Heart right ventricle (tissue), 16 donors: ENCODE measurements around the gene RASSF8. TPM values are rescaled to one million over a fixed set of nuclear protein-coding genes. Genes with fewer than 3 reads are reported as not detected.

Source experiments
- ATAC-seq, 8 donors: fragments of 200-7000 bp; cut with Tn5 transposase; one replicate each; pipeline ENCODE4 v1.9.1; 2020; ENCODE audit warnings: mild to moderate bottlenecking in 8 of 8, moderate library complexity in 8 of 8, moderate number of reproducible peaks in 1 of 8
- DNase-seq, 2 donors: peaks; one replicate each; pipeline ENCODE4 v3.0.0-alpha.2; 2020
- H3K27ac ChIP-seq, 10 donors: fragments of 200-600 bp; sonication (generic) in 2 of 10; one replicate each; pipeline versions ENCODE4 v1.5.0 to v1.8.0; 2020 to 2022; ENCODE audit warnings: mild to moderate bottlenecking in 3 of 10
- H3K27me3 ChIP-seq, 7 donors: fragments of 200-600 bp; one replicate each; pipeline ENCODE4 v1.8.0; 2021 to 2022; ENCODE audit warnings: mild to moderate bottlenecking in 2 of 7
- H3K36me3 ChIP-seq, 9 donors: fragments of 200-600 bp; sonication (generic) in 1 of 9; one replicate each; pipeline versions ENCODE4 v1.5.0 to v1.8.0; 2020 to 2022; ENCODE audit warnings: mild to moderate bottlenecking in 2 of 9
- H3K4me1 ChIP-seq, 9 donors: fragments of 200-600 bp; sonication (generic) in 1 of 9; one replicate each; pipeline versions ENCODE4 v1.5.0 to v1.8.0; 2020 to 2022; ENCODE audit warnings: mild to moderate bottlenecking in 4 of 9
- H3K4me3 ChIP-seq, 10 donors: fragments of 200-600 bp; sonication (generic) in 2 of 10; one replicate each; pipeline versions ENCODE4 v1.5.0 to v1.8.0; 2020 to 2022; ENCODE audit warnings: mild to moderate bottlenecking in 7 of 10, moderate library complexity in 2 of 10
- H3K9me3 ChIP-seq, 11 donors: fragments of 200-600 bp in 10 of 11; sonication (generic) in 2 of 11; one replicate each; pipeline versions ENCODE4 v1.5.0 to v1.8.0; 2013 to 2022; ENCODE audit warnings: mild to moderate bottlenecking in 2 of 11, control low read depth in 1 of 11, moderate library complexity in 1 of 11
- CTCF ChIP-seq, 9 donors: fragments of 200-600 bp; sonication (generic) in 2 of 9; IDR thresholded peaks; one replicate each; pipeline versions ENCODE4 v1.5.0 to v1.8.0; 2021 to 2022; ENCODE audit warnings: antibody characterized with exemption in 9 of 9, mild to moderate bottlenecking in 5 of 9, moderate library complexity in 1 of 9
- whole genome bisulfite sequencing, 2 donors: extraction: QIAGEN DNeasy Blood & Tissue Kit; methylation state at CpG; one replicate each; pipeline ENCODE4 v1.1.7; 2013; ENCODE audit warnings: inconsistent platforms in 1 of 2; 5-methylcytosine and 5-hydroxymethylcytosine counted together
- intact Hi-C, 10 donors: fragments of 100-400 bp; cut with DNase I; formaldehyde crosslinking; loops; one replicate each; pipeline versions ENCODE4 v1.11.1 to v1.14.2; 2022
- polyA plus RNA-seq, 2 donors: library from polyadenylated mRNA; stranded (reverse); fragments of 200-250 nt; gene quantifications; one replicate each; pipeline ENCODE4 v1.2.3, GENCODE V29; 2013
- total RNA-seq, 10 donors: library from RNA; stranded (reverse); fragmentation: NEBNext Ultra II Directional in 3 of 10; extraction: Animal tissue kit (Norgen Biotek cat#: 25700) in 3 of 10; gene quantifications; one replicate each; pipeline versions ENCODE4 v1.2.1 to v1.2.4, GENCODE V29; 2021 to 2023
- donor health status: Arrhythmogenic right ventricular cardiomyopathy.
- donor health status: ischemic (EF 13 %, LVEDD 7.1; RV severe dilation, severe dysfunction).
- donor health status: healthy with polysubstance abuse.
- donor health status: DM: no; HTN: yes; CAD: no.
- donor health status: DM: no; HTN: no; CAD: no.
- donor health status: ischemic (EF 25% LVEDD 6.9; RV normal size, moderate dysfunction).
- donor health status: ischemic (EF 25% LVEDD 5.7; RV mildly dilated, moderate dysfunction).
- donor health status: healthy.
- donor health status: DM: yes; HTN: yes; CAD: no.
- donor health status: Ischemic cardiomyopathy.
- donor health status: ischemic (EF 35%, LVEDD 5.7; RV mildly dilated, moderate dysfunction).
- donor health status: nonischemic (EF 11% LVEDD 7.7; RV severe dilation, severe dysfunction).
- donor health status: DM: yes; HTN: yes; CAD: no.
- donor health status: PGD.
- donor health status: ischemic (EF 29% LVEDD 5.4; RV normal size, mild dysfunction).
- donor health status: nonischemic (EF 23%, LVEDD 6.1; RV moderate dilation, normal function).

RASSF8 gene
- total and polyA plus RNA-seq, 12 donors, result 5.7 to 43.9 (median 28.9) TPM

GRCh38 chr12:26118308-26118707 is 159.8 kb downstream of the RASSF8 start:
- peak overlapping the region in 7 of 10 donors; percentile 33 to 98 (median 90) for H3K27ac ChIP-seq

GRCh38 chr12:26119391-26119989 is 161.0 kb downstream of the RASSF8 start:
- ATAC-seq (peak in 3 of 8 donors; percentile 22 to 34 (median 31)), DNase-seq (no peak)
- peaks cover 0 to 55% (median 0%) of the 10 kb centered on the region in 7 donors for H3K27me3 ChIP-seq
- peak overlapping the region in 1 of 10 donors; percentile 61 for H3K4me3 ChIP-seq
- no peaks in the 10 kb centered on the region for H3K9me3 ChIP-seq
- peak overlapping the region in 7 of 10 donors; percentile 18 to 98 (median 97) for H3K27ac ChIP-seq
- peaks cover 3 to 65% (median 31%) of the 10 kb centered on the region in 9 donors for H3K4me1 ChIP-seq
- H3K36me3 ChIP-seq, result no peaks in the 10 kb centered on the region
- WGBS, 2 donors, result 25 to 32% methylated on average over 2 of the region's 2 CpGs
- peak; percentile 3 to 77 (median 52) for TF ChIP-seq CTCF (IDR thresholded peaks at IDR 0.05)
- intact Hi-C loops, result loop anchor here in 4 of 10 donors (5.0 to 10.0 kb wide), 4 partner anchors 78 to 585 kb away; partner anchors contain the start of gene SSPN (in 1 of the 4)

More at GRCh38 chr12:26118308-26118707, 159.8 kb downstream of the RASSF8 start:
- ATAC-seq (no peak), DNase-seq (no peak)
- H3K4me1 ChIP-seq, result peaks cover 3 to 63% (median 27%) of the 10 kb centered on the region in 9 donors
- 75 to 85% methylated on average over 4 of the region's 4 CpGs for WGBS, 2 donors
- TF ChIP-seq CTCF (IDR thresholded peaks at IDR 0.05), result no peak
- H3K9me3 ChIP-seq, result no peaks in the 10 kb centered on the region
- intact Hi-C loops, result loop anchor here in 4 of 10 donors (5.0 to 10.0 kb wide), 4 partner anchors 79 to 586 kb away; partner anchors contain the start of gene SSPN (in 1 of the 4)
- no peaks in the 10 kb centered on the region for H3K36me3 ChIP-seq
- H3K27me3 ChIP-seq, result peaks cover 0 to 43% (median 0%) of the 10 kb centered on the region in 7 donors
- H3K4me3 ChIP-seq, result no peak overlapping the region

GRCh38 chr12:26120561-26121274 is 162.2 kb downstream of the RASSF8 start:
- H3K36me3 ChIP-seq, result no peaks in the 10 kb centered on the region
- no peaks in the 10 kb centered on the region for H3K9me3 ChIP-seq
- ATAC-seq, result no peak
- 59 to 71% methylated on average over 4 of the region's 4 CpGs for WGBS, 2 donors
- H3K4me3 ChIP-seq, result peak overlapping the region in 7 of 10 donors; percentile 46 to 80 (median 66)
- DNase-seq, result no peak
- H3K27me3 ChIP-seq, result peaks cover 0 to 68% (median 0%) of the 10 kb centered on the region in 7 donors
- intact Hi-C loops, result loop anchor here in 6 of 10 donors (10.0 kb wide), 3 partner anchors 154 to 314 kb away; partner anchors contain the start of gene RASSF8 (in 1 of the 6)
- peaks cover 3 to 68% (median 23%) of the 10 kb centered on the region in 9 donors for H3K4me1 ChIP-seq
- TF ChIP-seq CTCF (IDR thresholded peaks at IDR 0.05), result no peak
- peak overlapping the region in 8 of 10 donors; percentile 7 to 98 (median 95) for H3K27ac ChIP-seq
